ENCODE measurements around the gene NUDT1.
A peak's percentile ranks its signal among the peaks of the same experiment; 100 is the strongest.

NUDT1 gene

DNA sequence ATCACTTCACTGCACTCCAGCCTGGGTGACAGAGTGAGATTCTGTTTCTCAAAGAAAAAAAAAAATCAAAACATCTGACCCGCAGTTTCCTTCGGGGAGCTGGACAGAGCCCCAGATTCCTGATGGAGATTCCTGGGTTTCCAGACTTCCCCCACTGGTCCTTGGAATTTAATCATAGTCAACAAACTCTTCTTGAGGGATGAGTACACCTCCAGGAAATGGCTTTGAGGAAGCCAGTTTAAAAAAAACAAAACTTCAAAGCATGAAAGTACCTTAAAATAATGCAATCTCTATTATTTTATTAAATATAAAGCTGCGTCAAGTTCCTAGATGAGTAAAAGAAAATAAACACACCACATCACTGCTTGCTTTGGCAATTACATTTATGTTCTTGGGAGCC is 8.1 kb upstream of the NUDT1 start:
- TF ChIP-seq, protein P1, sequence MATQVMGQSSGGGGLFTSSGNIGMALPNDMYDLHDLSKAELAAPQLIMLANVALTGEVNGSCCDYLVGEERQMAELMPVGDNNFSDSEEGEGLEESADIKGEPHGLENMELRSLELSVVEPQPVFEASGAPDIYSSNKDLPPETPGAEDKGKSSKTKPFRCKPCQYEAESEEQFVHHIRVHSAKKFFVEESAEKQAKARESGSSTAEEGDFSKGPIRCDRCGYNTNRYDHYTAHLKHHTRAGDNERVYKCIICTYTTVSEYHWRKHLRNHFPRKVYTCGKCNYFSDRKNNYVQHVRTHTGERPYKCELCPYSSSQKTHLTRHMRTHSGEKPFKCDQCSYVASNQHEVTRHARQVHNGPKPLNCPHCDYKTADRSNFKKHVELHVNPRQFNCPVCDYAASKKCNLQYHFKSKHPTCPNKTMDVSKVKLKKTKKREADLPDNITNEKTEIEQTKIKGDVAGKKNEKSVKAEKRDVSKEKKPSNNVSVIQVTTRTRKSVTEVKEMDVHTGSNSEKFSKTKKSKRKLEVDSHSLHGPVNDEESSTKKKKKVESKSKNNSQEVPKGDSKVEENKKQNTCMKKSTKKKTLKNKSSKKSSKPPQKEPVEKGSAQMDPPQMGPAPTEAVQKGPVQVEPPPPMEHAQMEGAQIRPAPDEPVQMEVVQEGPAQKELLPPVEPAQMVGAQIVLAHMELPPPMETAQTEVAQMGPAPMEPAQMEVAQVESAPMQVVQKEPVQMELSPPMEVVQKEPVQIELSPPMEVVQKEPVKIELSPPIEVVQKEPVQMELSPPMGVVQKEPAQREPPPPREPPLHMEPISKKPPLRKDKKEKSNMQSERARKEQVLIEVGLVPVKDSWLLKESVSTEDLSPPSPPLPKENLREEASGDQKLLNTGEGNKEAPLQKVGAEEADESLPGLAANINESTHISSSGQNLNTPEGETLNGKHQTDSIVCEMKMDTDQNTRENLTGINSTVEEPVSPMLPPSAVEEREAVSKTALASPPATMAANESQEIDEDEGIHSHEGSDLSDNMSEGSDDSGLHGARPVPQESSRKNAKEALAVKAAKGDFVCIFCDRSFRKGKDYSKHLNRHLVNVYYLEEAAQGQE (IDR thresholded peaks at IDR 0.05; ENCODE audit: low read depth): 0 out of 2 replicates have a peak, but pooled peaks have one; percentile 10
- no peak for TF ChIP-seq EGR1 (IDR thresholded peaks at IDR 0.05)

DNA sequence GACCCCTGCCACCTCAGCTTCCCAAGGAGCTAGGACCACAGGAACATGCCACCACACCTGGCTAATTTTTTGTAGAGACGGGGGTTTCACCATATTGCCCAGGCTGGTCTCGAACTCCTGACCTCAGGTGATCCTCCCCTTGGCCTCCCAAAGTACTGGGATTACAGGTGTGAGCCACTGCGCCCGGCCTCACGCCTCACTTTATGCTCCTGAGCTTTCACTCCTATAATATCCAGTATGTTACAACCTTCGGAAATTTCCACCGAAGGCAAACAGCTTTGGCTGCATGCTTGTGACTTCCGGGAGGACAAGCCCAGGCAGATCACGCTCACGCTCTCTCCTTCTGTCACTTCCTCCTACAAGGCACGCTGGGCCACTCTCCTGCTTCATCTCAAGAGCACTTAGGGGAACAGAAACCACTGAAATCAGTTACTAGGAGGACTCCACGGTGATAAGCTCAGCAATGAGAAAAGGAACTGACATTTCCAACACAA is 4.9 kb upstream of the NUDT1 start:
- no peak for TF ChIP-seq ZBTB7A (IDR thresholded peaks at IDR 0.05; ENCODE audit: low read depth)
- TF ChIP-seq EP300 (IDR thresholded peaks at IDR 0.05; ENCODE audit: borderline replicate concordance): no peak
- TF ChIP-seq, protein P2, sequence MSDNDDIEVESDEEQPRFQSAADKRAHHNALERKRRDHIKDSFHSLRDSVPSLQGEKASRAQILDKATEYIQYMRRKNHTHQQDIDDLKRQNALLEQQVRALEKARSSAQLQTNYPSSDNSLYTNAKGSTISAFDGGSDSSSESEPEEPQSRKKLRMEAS (IDR thresholded peaks at IDR 0.05): no peak
- TF ChIP-seq FOXM1 (IDR thresholded peaks at IDR 0.05; ENCODE audit: borderline replicate concordance, low read depth): no peak
- no peak for TF ChIP-seq TEAD4 (IDR thresholded peaks at IDR 0.05)
- TF ChIP-seq YY1 (IDR thresholded peaks at IDR 0.05; ENCODE audit: low read depth): no peak
- TF ChIP-seq NFIC (IDR thresholded peaks at IDR 0.05): no peak
- TF ChIP-seq TAF1 (IDR thresholded peaks at IDR 0.05; ENCODE audit: low read depth): no peak
- TF ChIP-seq TCF12 (IDR thresholded peaks at IDR 0.05; ENCODE audit: low read depth): no peak
- TF ChIP-seq CREB1 (IDR thresholded peaks at IDR 0.05; ENCODE audit: low read depth): no peak
- no peak for TF ChIP-seq CEBPB (IDR thresholded peaks at IDR 0.05)
- TF ChIP-seq RAD21 (IDR thresholded peaks at IDR 0.05; ENCODE audit: low read depth): no peak
- TF ChIP-seq, protein P3, sequence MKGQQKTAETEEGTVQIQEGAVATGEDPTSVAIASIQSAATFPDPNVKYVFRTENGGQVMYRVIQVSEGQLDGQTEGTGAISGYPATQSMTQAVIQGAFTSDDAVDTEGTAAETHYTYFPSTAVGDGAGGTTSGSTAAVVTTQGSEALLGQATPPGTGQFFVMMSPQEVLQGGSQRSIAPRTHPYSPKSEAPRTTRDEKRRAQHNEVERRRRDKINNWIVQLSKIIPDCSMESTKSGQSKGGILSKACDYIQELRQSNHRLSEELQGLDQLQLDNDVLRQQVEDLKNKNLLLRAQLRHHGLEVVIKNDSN (IDR thresholded peaks at IDR 0.05): no peak
- TF ChIP-seq, protein P1 (IDR thresholded peaks at IDR 0.05; ENCODE audit: low read depth): no peak
- no peak for TF ChIP-seq EGR1 (IDR thresholded peaks at IDR 0.05)

DNA sequence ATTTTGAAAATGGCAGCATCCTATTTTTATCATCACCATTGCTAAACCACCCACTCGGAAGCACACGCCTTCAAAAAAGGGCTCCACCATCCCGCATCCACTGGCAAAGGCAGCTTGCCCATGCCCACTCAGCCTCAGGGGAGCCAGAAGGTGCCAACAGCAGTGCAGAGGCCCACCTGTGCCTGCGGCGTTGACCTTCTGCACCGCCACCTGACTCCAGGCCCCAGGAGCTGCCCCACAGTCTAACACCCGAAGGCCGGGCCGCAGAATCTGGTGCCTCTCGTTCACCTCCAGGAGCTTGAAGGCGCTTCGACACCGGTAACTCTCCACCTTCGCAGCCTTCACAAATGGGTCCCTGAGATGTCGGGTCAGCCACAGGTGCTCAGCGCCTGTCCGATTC is 2.8 kb upstream of the NUDT1 start:
- TF ChIP-seq CEBPB (IDR thresholded peaks at IDR 0.05): no peak
- no peak for TF ChIP-seq TAF1 (IDR thresholded peaks at IDR 0.05; ENCODE audit: low read depth)
- TF ChIP-seq, protein P3 (IDR thresholded peaks at IDR 0.05): no peak
- TF ChIP-seq EP300 (IDR thresholded peaks at IDR 0.05; ENCODE audit: borderline replicate concordance): no peak
- TF ChIP-seq TEAD4 (IDR thresholded peaks at IDR 0.05): no peak
- TF ChIP-seq, protein P2 (IDR thresholded peaks at IDR 0.05): no peak
- TF ChIP-seq CREB1 (IDR thresholded peaks at IDR 0.05; ENCODE audit: low read depth): no peak
- no peak for TF ChIP-seq RAD21 (IDR thresholded peaks at IDR 0.05; ENCODE audit: low read depth)

DNA sequence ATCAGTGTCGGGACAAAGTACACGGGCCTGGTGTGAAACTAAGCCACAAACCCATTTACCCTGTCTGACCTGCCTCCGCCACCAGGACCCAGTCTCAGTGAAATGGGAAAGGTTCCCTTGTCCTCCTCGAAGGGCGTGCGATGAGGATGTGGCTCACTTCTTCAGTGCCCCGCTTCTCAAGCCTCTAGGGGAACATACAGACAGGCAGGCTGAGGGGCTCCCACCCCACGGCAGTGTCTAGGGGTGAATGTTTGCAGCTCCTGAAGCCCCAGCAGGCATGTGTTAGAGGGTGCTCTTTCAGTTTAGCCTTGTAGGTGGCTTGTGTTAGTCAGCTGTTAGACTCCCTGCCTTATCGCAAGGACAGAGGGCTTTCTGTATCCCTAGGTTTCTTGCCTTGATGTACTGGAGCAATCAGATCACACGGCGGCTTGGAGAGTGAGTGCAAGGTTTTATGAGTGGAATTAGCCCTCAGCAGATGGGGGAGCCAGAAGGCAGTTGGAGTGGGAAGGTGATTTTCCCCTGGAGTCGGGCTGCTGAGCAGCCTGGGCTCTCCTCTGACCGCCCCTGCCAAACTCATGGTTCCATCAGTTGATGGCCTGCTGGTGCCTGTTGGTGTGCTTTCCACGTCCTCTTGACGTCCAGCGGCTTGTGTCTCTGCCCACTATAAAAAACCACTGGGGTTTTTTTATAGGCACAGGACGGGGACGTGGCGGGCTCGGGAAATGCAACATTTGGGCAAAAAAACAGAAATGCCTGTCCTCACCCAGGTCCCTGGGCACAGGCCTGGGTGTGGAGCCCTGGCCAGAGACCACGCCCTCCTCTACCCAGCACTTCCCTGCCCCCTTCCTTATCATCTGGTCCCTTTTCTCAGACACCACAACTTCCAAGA is 759 bp downstream of the NUDT1 start:
- TF ChIP-seq TEAD4 (IDR thresholded peaks at IDR 0.05): no peak
- TF ChIP-seq CEBPB (IDR thresholded peaks at IDR 0.05): no peak
- TF ChIP-seq, protein P2 (IDR thresholded peaks at IDR 0.05): no peak
- no peak for TF ChIP-seq NFIC (IDR thresholded peaks at IDR 0.05)
- TF ChIP-seq TCF12 (IDR thresholded peaks at IDR 0.05; ENCODE audit: low read depth): no peak
- no peak for TF ChIP-seq YY1 (IDR thresholded peaks at IDR 0.05; ENCODE audit: low read depth)
- TF ChIP-seq ZBTB7A (IDR thresholded peaks at IDR 0.05; ENCODE audit: low read depth): no peak
- no peak for TF ChIP-seq FOXM1 (IDR thresholded peaks at IDR 0.05; ENCODE audit: borderline replicate concordance, low read depth)
- TF ChIP-seq EGR1 (IDR thresholded peaks at IDR 0.05): no peak

DNA sequence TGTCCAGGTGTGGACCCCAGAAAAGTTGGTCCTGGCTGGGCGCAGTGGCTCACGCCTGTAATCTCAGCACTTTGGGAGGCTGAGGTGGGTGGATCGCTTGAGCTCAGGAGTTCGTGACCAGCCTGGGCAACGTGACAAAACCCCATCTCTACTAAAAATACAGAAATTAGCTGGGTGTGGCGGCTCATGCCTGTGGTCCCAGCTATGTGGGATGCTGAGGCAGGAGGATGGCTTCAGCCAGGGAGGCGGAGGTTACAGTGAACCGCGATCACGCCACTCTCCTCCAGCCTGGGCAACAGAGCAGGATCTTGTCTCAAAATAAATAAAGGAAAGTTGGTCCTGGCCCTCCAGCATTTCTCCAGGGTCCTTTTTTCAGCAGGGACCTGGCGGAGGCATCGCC is 1.4 kb downstream of the NUDT1 start:
- TF ChIP-seq CREB1 (IDR thresholded peaks at IDR 0.05; ENCODE audit: low read depth) (no peak), TEAD4 (IDR thresholded peaks at IDR 0.05) (no peak), TCF12 (IDR thresholded peaks at IDR 0.05; ENCODE audit: low read depth) (no peak), EP300 (IDR thresholded peaks at IDR 0.05; ENCODE audit: borderline replicate concordance) (no peak), FOXM1 (IDR thresholded peaks at IDR 0.05; ENCODE audit: borderline replicate concordance, low read depth) (no peak)

Data from Ishikawa (cell line).